Gastrocnemius medialis (tissue), 4 donors: Measurements from ENCODE around the gene RNF40.

Source experiments
- CTCF ChIP-seq, 5 experiments: fragments of 450-650 bp in 3 of 5; fragments of 200-600 bp in 2 of 5; sonication (generic) in 2 of 5; IDR thresholded peaks in 4 of 5; conservative IDR thresholded peaks in 1 of 5; 1 replicate in 4 of 5; 2 replicates in 1 of 5; pipeline ENCODE4 v1.5.1; 2016 to 2019; ENCODE audit warnings: antibody characterized with exemption in 5 of 5, mild to moderate bottlenecking in 3 of 5, moderate library complexity in 3 of 5
- POLR2A ChIP-seq, 2 donors: fragments of 450-650 bp; IDR thresholded peaks; one replicate each; pipeline ENCODE4 v1.6.1; 2017; ENCODE audit warnings: antibody characterized with exemption in 2 of 2, mild to moderate bottlenecking in 2 of 2, moderate library complexity in 2 of 2

GRCh38 chr16:30808146-30808545, 46.0 kb downstream of the RNF40 start:
- TF ChIP-seq CTCF (IDR thresholded peaks at IDR 0.05 in 4 of 5, conservative IDR thresholded peaks at IDR 0.05 in 1 of 5) (no peak), POLR2A (IDR thresholded peaks at IDR 0.05) (no peak)
